Measurements from ENCODE around the gene ANAPC1. TPM values are rescaled to one million over a fixed set of nuclear protein-coding genes. Genes with fewer than 3 reads are reported as not detected.

ANAPC1 gene
- polyA plus RNA-seq, 3 donors = 4.2 to 12.4 (median 6.8) TPM

- no peaks in the 10 kb centered on the region for H3K9me3 Mint-ChIP-seq
- intact Hi-C loops (cut with micrococcal nuclease) = no loop called here
- no peaks in the 10 kb centered on the region for H3K36me3 ChIP-seq (replicated peaks in 1 of 2; ENCODE audit: control insufficient read depth in 1 of 2, insufficient read depth in 2 of 2, low read length in 2 of 2)
- no peak for DNase-seq
- H3K4me3 Mint-ChIP-seq = no peak overlapping the region
- WGBS (ENCODE audit: insufficient coverage) = 80% methylated on average over 2 of the region's 3 CpGs
- peaks cover 0 to 1% of the 10 kb centered on the region in 2 donors for H3K36me3 Mint-ChIP-seq
- TF ChIP-seq CTCF (IDR thresholded peaks at IDR 0.05) = no peak
- H3K4me1 Mint-ChIP-seq = peaks cover 36% of the 10 kb centered on the region
- peaks cover 21% of the 10 kb centered on the region for H4K20me1 ChIP-seq (ENCODE audit: insufficient read depth, low read length)
- no peak overlapping the region for H3K27ac Mint-ChIP-seq
- no peaks in the 10 kb centered on the region for H3K27me3 ChIP-seq (ENCODE audit: control insufficient read depth in 2 of 2, insufficient read depth in 2 of 2, low read length in 2 of 2)
- H3K79me2 ChIP-seq (ENCODE audit: insufficient read depth, low read length) = no peaks in the 10 kb centered on the region
- H3K9ac ChIP-seq (ENCODE audit: insufficient read depth, low read length, poor library complexity, severe bottlenecking) = no peak overlapping the region
- H3K27ac ChIP-seq (ENCODE audit: low read depth in 1 of 2, low read length in 2 of 2) = no peak overlapping the region
- no peaks in the 10 kb centered on the region for H3K27me3 Mint-ChIP-seq (ENCODE audit: low read depth in 3 of 3)
- no peak overlapping the region for H3K4me2 ChIP-seq (replicated peaks; ENCODE audit: extremely low read depth, low read length, poor library complexity, severe bottlenecking)
- H3K9me3 ChIP-seq (replicated peaks in 1 of 2; ENCODE audit: control insufficient read depth in 1 of 2, insufficient read depth in 1 of 2, low read length in 2 of 2) = no peaks in the 10 kb centered on the region
- no peak overlapping the region for H2AFZ ChIP-seq (ENCODE audit: insufficient read depth, low read depth, low read length, poor library complexity, severe bottlenecking)
- peaks cover 16 to 23% of the 10 kb centered on the region in 2 donors for H3K4me1 ChIP-seq (ENCODE audit: control insufficient read depth in 1 of 2, insufficient read depth in 2 of 2, low read length in 2 of 2)
- H3K4me3 ChIP-seq (replicated peaks in 1 of 3; ENCODE audit: low read depth in 2 of 3, low read length in 3 of 3) = no peak overlapping the region
Measured at GRCh38 chr2:111909079-111909478, 25.1 kb upstream of the ANAPC1 start.

GRCh38 chr2:111908578-111908977 lies 24.6 kb upstream of the ANAPC1 start:
- no peak overlapping the region for H3K27ac Mint-ChIP-seq
- no peaks in the 10 kb centered on the region for H3K36me3 ChIP-seq (replicated peaks in 1 of 2; ENCODE audit: control insufficient read depth in 1 of 2, insufficient read depth in 2 of 2, low read length in 2 of 2)
- no CpG with 5 or more reads among the region's 1 CpG for WGBS (ENCODE audit: insufficient coverage)

More at GRCh38 chr2:111908578-111908977, 24.6 kb upstream of the ANAPC1 start:
- H3K27me3 ChIP-seq (ENCODE audit: control insufficient read depth in 2 of 2, insufficient read depth in 2 of 2, low read length in 2 of 2) = no peaks in the 10 kb centered on the region
- no peak overlapping the region for H2AFZ ChIP-seq (ENCODE audit: insufficient read depth, low read depth, low read length, poor library complexity, severe bottlenecking)
- no peak overlapping the region for H3K4me2 ChIP-seq (replicated peaks; ENCODE audit: extremely low read depth, low read length, poor library complexity, severe bottlenecking)
- no peak for DNase-seq
- H3K4me1 ChIP-seq (ENCODE audit: control insufficient read depth in 1 of 2, insufficient read depth in 2 of 2, low read length in 2 of 2) = peaks cover 16 to 23% of the 10 kb centered on the region in 2 donors
- no peak overlapping the region for H3K9ac ChIP-seq (ENCODE audit: insufficient read depth, low read length, poor library complexity, severe bottlenecking)
- no peaks in the 10 kb centered on the region for H3K9me3 Mint-ChIP-seq
- H3K9me3 ChIP-seq (replicated peaks in 1 of 2; ENCODE audit: control insufficient read depth in 1 of 2, insufficient read depth in 1 of 2, low read length in 2 of 2) = no peaks in the 10 kb centered on the region
- H3K79me2 ChIP-seq (ENCODE audit: insufficient read depth, low read length) = no peaks in the 10 kb centered on the region
- intact Hi-C loops (cut with micrococcal nuclease) = no loop called here
- H3K27me3 Mint-ChIP-seq (ENCODE audit: low read depth in 3 of 3) = no peaks in the 10 kb centered on the region
- no peak overlapping the region for H3K27ac ChIP-seq (ENCODE audit: low read depth in 1 of 2, low read length in 2 of 2)
- no peak for TF ChIP-seq CTCF (IDR thresholded peaks at IDR 0.05)
- no peak overlapping the region for H3K4me3 Mint-ChIP-seq
- no peak overlapping the region for H3K4me3 ChIP-seq (replicated peaks in 1 of 3; ENCODE audit: low read depth in 2 of 3, low read length in 3 of 3)
- H3K4me1 Mint-ChIP-seq = peaks cover 36% of the 10 kb centered on the region
- peaks cover 21% of the 10 kb centered on the region for H4K20me1 ChIP-seq (ENCODE audit: insufficient read depth, low read length)
- H3K36me3 Mint-ChIP-seq = peaks cover 0 to 1% of the 10 kb centered on the region in 2 donors

Measured in CD14-positive monocyte (primary cell).